Spleen (tissue), 7 donors: ENCODE data around the gene MOK.

Source experiments
- POLR2A ChIP-seq, 3 donors: fragments of 450-650 bp; IDR thresholded peaks; one replicate each; pipeline ENCODE4 v1.5.1; 2017; ENCODE audit warnings: antibody characterized with exemption in 3 of 3, mild to moderate bottlenecking in 1 of 3
- POLR2AphosphoS5 ChIP-seq, 3 donors: sonication (generic); formaldehyde crosslinking; IDR thresholded peaks; one replicate each; pipeline ENCODE4 v1.5.1; 2017; ENCODE audit warnings: antibody characterized with exemption in 3 of 3
- TF ChIP-seq, protein P1 (sequence below), 11 experiments: fragments of 200-600 bp in 7 of 11; fragments of 450-650 bp in 4 of 11; sonication (generic) in 4 of 11; IDR thresholded peaks in 8 of 11; conservative IDR thresholded peaks in 3 of 11; 1 replicate in 7 of 11; 2 replicates in 4 of 11; pipeline versions ENCODE4 v1.4.0 to v1.8.0; 2016 to 2021; ENCODE audit warnings: antibody characterized with exemption in 11 of 11, inconsistent platforms in 4 of 11, mild to moderate bottlenecking in 1 of 11
- donor health status: DM: no; HTN: no; CAD: no; lungs with moderate emphysema.
- donor health status: DM: no; HTN: no; CAD: no.
- donor health status: DM: no; HTN: no; CAD: no.

DNA sequence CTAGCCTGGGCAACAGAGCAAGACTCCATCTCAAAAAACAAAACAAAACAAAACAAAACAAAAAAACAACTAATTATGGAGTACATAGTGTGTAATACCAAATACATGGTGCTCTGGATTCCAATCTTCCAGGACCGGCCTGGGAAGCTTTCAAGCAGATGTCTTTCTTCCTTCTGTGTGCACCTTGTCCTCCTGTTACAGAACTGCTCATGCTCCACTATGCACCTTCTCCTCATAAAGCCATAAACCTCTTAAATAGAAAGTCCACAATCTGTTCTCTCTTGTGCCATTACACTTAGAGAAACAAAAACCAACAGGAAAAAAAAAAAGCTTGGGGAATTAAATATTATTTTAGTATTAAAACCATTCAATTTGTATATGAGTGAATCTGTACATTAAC, 12.5 kb downstream of the MOK start:
- TF ChIP-seq POLR2A (IDR thresholded peaks at IDR 0.05) (no peak), POLR2AphosphoS5 (IDR thresholded peaks at IDR 0.05) (no peak)
- TF ChIP-seq, protein P1, sequence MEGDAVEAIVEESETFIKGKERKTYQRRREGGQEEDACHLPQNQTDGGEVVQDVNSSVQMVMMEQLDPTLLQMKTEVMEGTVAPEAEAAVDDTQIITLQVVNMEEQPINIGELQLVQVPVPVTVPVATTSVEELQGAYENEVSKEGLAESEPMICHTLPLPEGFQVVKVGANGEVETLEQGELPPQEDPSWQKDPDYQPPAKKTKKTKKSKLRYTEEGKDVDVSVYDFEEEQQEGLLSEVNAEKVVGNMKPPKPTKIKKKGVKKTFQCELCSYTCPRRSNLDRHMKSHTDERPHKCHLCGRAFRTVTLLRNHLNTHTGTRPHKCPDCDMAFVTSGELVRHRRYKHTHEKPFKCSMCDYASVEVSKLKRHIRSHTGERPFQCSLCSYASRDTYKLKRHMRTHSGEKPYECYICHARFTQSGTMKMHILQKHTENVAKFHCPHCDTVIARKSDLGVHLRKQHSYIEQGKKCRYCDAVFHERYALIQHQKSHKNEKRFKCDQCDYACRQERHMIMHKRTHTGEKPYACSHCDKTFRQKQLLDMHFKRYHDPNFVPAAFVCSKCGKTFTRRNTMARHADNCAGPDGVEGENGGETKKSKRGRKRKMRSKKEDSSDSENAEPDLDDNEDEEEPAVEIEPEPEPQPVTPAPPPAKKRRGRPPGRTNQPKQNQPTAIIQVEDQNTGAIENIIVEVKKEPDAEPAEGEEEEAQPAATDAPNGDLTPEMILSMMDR (IDR thresholded peaks at IDR 0.05 in 8 of 11, conservative IDR thresholded peaks at IDR 0.05 in 3 of 11): no peak
